GM21367 (cell line): ENCODE measurements around the gene SLC27A2.
A peak's percentile ranks its signal among the peaks of the same experiment; 100 is the strongest.
"Not testable (repeated sequence)": the region's sequence is repeated elsewhere in the genome, so short reads cannot be mapped to it uniquely, and the experiment has no call there.

ENCODE experiments used
- ATAC-seq: cut with Tn5 transposase; IDR thresholded peaks from one replicate; pipeline ENCODE4 v1.9.1; 2021; ENCODE audit not compliant: unreplicated experiment

The SLC27A2 gene

GRCh38 chr15:50163719-50164410 is 18.1 kb upstream of the SLC27A2 start:
- ATAC-seq: no peak

- no peak for ATAC-seq
Observed at GRCh38 chr15:50164458-50164857, 17.5 kb upstream of the SLC27A2 start.

- ATAC-seq: no peak
Observed at GRCh38 chr15:50166216-50166615, 15.8 kb upstream of the SLC27A2 start.

- no peak for ATAC-seq
Observed at GRCh38 chr15:50167110-50167509, 14.9 kb upstream of the SLC27A2 start.

GRCh38 chr15:50168379-50168778 is 13.6 kb upstream of the SLC27A2 start:
- no peak for ATAC-seq

GRCh38 chr15:50168783-50169411 is 13.1 kb upstream of the SLC27A2 start:
- no peak for ATAC-seq

- not testable (repeated sequence) for ATAC-seq
Observed at GRCh38 chr15:50172360-50172895, 9.6 kb upstream of the SLC27A2 start.

- ATAC-seq: no peak
Observed at GRCh38 chr15:50176869-50177268, 5.1 kb upstream of the SLC27A2 start.

GRCh38 chr15:50180091-50180490 is 1.9 kb upstream of the SLC27A2 start:
- no peak for ATAC-seq

GRCh38 chr15:50180582-50180981 is 1.4 kb upstream of the SLC27A2 start:
- ATAC-seq: no peak

- ATAC-seq: no peak
Observed at GRCh38 chr15:50181201-50181968, 611 bp upstream of the SLC27A2 start.

- peak; percentile 49 for ATAC-seq
Observed at GRCh38 chr15:50182219-50183013, 420 bp downstream of the SLC27A2 start.

GRCh38 chr15:50183112-50183794 is 1.3 kb downstream of the SLC27A2 start:
- peak; percentile 45 for ATAC-seq

- no peak for ATAC-seq
Observed at GRCh38 chr15:50184863-50185504, 3.0 kb downstream of the SLC27A2 start.

- ATAC-seq: no peak
Observed at GRCh38 chr15:50186090-50186489, 4.1 kb downstream of the SLC27A2 start.

GRCh38 chr15:50186752-50187151 is 4.8 kb downstream of the SLC27A2 start:
- ATAC-seq: no peak

- ATAC-seq: no peak
Observed at GRCh38 chr15:50187525-50187924, 5.5 kb downstream of the SLC27A2 start.

- ATAC-seq: no peak
Observed at GRCh38 chr15:50187997-50188396, 6.0 kb downstream of the SLC27A2 start.

- ATAC-seq: not testable (repeated sequence)
Observed at GRCh38 chr15:50188793-50189192, 6.8 kb downstream of the SLC27A2 start.

- ATAC-seq: no peak
Observed at GRCh38 chr15:50189633-50190032, 7.6 kb downstream of the SLC27A2 start.
